HG02884 (cell line): ENCODE results near the gene UQCRFS1.
"Not testable (repeated sequence)": the region's sequence is repeated elsewhere in the genome, so short reads cannot be mapped to it uniquely, and the experiment has no call there.

Experiments
- ATAC-seq: cut with Tn5 transposase; IDR thresholded peaks from one replicate; pipeline ENCODE4 v1.9.1; 2021; ENCODE audit warnings: mild to moderate bottlenecking, moderate library complexity; ENCODE audit not compliant: unreplicated experiment

Gene UQCRFS1

DNA sequence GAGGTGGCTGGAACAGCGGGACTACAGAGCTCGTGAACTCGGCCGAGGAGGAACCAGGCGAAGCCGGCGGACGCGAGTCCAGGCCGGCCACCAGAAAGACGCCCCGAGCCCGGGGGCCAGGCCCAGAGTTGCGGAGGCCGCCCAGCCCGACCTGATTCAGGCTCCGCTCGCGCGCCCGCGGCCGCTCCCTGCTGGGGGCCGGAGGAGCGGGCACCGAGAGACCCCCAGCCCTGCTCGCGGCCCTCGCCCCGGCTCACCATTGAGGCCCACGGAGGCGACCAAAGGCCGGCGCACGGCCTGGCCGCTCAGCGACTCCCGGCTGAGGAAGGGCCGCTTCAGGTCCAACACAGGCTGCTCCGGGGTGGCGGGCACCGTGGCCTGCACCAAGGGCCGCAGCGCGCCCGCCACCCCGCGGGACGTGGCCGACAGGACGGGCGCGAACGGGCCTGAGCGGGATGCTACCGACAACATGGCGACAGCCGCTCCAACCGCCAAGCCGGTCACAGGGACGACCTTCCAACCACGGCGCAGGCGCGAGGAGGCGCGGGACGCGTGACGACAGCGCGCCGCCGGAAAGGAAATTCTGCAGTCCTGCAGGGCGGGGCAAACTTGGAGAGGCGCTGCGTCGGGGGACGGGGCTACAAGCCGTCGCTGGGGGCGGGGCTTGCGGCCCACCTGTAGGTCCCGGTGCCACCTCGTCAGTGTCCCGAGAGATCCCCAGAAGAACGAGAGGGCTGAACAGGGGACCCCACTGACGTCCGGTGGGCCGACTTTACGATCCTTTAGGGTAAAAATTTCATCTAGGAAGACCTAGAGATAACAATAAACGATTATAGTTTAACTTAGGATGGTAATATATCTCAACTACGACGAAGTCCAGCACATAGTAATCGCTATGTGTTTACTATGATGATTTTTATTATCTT lies at the start of gene UQCRFS1:
UQCRFS1 (minus strand) TSS at position 504 of the 926 bp plus-strand sequence; CDS start at position 471, 33 bp downstream.
- peak; percentile 91 for ATAC-seq

DNA sequence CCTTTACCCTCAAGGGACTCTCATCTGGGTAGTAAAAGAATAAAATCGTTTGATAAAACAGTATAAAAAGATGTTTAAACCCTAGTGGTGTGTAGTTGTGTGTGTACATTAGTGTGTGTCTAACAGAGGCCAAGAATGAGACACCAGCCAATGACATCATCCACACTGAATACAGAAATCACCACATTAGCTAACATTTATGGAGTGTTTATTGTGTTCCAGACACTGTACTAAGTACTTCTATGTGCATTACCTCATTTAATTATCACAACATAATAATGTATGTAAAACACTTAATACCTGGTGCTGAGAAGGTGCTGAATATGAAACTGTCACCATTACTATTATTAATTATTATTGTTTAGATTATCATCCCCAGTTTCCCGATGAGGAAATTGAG lies 49.1 kb upstream of the UQCRFS1 start:
- no peak for ATAC-seq

GRCh38 chr19:29260477-29261317 lies 47.7 kb upstream of the UQCRFS1 start:
- no peak for ATAC-seq

GRCh38 chr19:29259867-29260281 lies 46.9 kb upstream of the UQCRFS1 start:
- ATAC-seq = no peak

GRCh38 chr19:29259153-29259552 lies 46.2 kb upstream of the UQCRFS1 start:
- no peak for ATAC-seq

DNA sequence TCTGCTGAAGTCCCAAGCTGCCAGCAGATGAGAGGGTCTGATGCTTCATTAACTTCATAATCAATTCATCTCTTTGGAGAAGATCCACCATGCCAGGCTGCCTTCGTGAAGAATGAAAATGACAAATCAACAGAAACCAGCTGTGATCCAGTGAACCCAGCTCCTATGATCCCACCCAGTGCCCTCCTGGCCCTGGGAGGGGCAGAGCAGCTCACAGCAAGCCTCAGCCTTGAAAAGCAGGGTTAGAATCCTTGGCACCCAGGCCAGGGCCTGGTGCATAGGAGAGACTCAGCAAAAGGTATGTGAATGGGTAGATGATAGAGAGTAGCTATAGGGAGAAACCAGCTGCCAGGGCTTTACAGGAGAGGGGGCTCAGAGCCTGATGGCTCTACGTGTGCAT lies 43.6 kb upstream of the UQCRFS1 start:
- no peak for ATAC-seq

DNA sequence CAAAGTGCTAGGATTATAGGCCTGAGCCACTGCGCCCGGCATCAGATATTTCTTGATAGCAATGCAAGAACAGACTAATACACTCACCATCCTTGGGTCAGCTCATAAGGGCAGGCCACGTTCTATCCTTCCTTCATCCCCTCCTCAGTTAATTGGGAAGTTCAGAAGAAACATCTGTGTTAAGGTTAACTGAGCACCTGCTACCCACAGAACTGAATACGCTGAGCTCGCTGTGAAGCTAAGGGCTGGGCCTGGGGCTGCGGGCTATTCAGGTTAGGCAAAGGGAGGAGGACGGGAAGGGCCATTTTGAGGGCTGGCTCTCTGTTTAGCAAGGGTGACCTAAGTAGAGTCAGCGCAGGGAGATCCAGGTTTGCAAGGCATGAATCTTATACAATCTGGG lies 43.0 kb upstream of the UQCRFS1 start:
- ATAC-seq = no peak

- no peak for ATAC-seq
Observed at GRCh38 chr19:29255006-29255405, 42.1 kb upstream of the UQCRFS1 start.

GRCh38 chr19:29249798-29250197 lies 36.8 kb upstream of the UQCRFS1 start:
- ATAC-seq = not testable (repeated sequence)

- no peak for ATAC-seq
Observed at GRCh38 chr19:29248332-29248844, 35.4 kb upstream of the UQCRFS1 start.

DNA sequence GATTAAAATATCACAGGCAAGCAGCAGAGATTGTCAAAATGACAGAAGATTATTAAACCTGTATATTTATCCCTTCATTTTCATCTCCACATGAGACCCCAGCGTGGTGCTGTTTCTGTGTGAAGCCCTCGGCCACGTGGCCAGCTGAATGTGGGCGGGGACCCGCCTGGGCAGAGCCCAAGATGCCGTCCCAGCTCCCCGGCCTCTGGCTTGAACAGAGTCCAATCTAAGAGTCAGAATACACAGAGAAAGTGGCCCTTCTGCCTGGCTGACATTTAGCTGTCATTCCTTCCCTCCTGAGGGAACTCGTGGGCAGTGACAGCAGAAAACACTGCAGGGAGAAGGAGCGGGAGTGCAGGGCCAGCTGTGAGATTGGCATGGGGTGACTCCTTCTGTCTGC lies 34.9 kb upstream of the UQCRFS1 start:
- ATAC-seq = no peak

- no peak for ATAC-seq
Observed at GRCh38 chr19:29247471-29247870, 34.5 kb upstream of the UQCRFS1 start.

GRCh38 chr19:29247051-29247450 lies 34.1 kb upstream of the UQCRFS1 start:
- ATAC-seq = no peak

GRCh38 chr19:29245215-29245614 lies 32.3 kb upstream of the UQCRFS1 start:
- no peak for ATAC-seq

DNA sequence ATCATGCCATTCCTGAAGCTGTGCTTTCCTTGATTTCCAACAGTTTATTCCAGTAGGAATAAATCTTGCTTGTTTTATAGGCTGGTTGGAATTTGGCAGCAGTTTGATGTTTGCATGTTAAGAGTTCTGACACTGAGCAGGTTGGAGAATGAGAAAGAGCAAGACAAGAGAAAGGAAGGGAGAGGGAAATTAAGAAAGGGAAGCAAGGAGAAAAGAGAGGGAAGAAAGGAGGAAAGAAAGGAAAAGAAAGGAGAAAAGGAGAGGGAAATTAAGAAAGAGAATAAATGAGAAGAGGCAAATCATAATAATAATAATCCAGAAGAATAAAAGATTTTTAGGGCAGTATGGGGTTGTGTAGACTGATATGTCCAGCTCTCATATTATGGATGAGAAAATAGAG lies 28.4 kb upstream of the UQCRFS1 start:
- ATAC-seq = no peak

GRCh38 chr19:29239213-29239776 lies 26.3 kb upstream of the UQCRFS1 start:
- no peak for ATAC-seq

DNA sequence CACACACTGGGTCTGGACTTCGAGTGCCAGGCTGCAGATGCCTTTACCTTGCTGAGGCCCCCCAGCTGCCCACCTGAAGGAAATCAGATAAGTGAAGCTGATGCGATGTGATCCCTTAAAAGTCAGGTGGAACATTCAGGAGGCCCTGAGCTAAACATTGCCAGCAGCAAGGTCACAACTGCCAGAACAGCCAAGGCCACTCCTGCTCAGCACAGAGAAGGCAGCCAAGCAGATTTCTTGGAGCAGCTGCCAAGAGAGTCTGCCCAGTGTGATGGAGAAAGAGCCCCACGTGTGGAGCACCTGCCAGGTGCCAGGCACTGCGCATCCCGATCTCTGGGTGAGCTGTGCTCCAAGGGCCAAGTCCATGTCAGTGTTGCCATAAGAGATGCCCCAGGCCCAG lies 20.6 kb upstream of the UQCRFS1 start:
- no peak for ATAC-seq

DNA sequence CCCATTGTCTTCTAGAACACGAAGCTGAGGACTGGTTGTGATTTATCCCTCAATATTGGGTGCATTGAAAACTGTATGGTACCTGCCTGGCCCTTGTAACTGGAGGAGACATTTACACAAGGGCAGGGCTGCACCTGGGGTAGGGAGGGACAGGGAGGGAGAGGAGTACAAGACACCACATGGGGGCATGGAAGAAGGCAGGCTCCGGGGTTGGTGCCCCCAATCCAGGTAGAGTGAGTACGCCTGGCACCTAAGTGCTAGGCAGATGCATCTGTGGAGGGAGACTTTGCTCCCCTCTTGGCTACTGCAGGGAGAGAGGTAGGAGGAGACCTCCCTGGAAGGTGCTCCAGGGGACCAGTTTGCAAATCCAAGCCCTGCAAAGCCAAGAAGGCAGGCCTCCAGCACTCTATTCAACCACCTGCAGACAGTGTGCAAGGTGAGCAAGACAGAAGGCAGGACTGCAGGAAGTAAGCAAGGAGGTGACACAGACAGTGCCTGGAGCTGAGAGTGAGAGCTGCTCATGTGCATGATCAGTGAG lies 19.4 kb upstream of the UQCRFS1 start:
- ATAC-seq = no peak

- not testable (repeated sequence) for ATAC-seq
Observed at GRCh38 chr19:29231306-29231705, 18.4 kb upstream of the UQCRFS1 start.

GRCh38 chr19:29217616-29218015 lies 4.7 kb upstream of the UQCRFS1 start:
- no peak for ATAC-seq

GRCh38 chr19:29216021-29216420 lies 3.1 kb upstream of the UQCRFS1 start:
- no peak for ATAC-seq
